Activated T-helper 9 cell treated with anti-CD3 and anti-CD28 coated beads, Interleukin-2, amount 50 U/mL, for 16 hours (primary cell): ENCODE measurements around the gene ZMAT5.

Experiments
- DNase-seq: peaks from one replicate; pipeline ENCODE4 v3.0.0-alpha.2; 2020; ENCODE audit warnings: low read depth

Gene ZMAT5

DNA sequence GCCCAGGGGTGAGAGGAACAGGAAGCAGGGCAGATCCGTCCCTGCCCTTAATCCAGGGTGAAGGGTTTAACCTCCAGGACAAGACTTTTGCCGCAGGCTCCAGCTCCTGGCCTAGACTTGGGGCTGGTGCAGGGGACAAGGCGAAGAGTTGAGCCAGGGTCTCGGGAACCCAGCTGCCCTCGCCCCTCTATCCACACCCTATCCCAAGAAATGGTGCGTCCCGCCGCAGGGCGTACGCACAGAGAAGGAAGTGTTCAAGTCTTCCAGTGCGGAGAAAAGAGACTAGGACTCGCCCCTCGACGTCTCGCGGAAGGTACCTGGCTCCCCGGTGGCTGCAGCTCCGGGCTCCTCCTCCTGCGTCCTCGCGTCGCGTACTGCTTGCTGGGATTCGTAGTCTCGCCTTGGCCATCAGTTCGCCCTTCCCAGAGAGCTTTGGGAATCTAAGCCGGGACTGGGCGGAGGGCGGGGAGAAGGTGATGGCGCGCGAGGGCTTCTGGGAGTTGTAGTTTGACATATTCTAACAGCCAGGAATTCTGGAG, at the start of gene ZMAT5:
TSS of gene ZMAT5 (minus strand) at position 376 of the 539 bp plus-strand sequence. CDS start 18,463 bp downstream, outside the sequence.
- DNase-seq: peak; percentile 84

GRCh38 chr22:29816539-29816938, 49.7 kb upstream of the ZMAT5 start:
- DNase-seq: no peak

- DNase-seq: no peak
These were observed 49.3 kb upstream of the ZMAT5 start for GRCh38 chr22:29816128-29816527.

GRCh38 chr22:29815580-29815979, 48.8 kb upstream of the ZMAT5 start:
- no peak for DNase-seq

DNA sequence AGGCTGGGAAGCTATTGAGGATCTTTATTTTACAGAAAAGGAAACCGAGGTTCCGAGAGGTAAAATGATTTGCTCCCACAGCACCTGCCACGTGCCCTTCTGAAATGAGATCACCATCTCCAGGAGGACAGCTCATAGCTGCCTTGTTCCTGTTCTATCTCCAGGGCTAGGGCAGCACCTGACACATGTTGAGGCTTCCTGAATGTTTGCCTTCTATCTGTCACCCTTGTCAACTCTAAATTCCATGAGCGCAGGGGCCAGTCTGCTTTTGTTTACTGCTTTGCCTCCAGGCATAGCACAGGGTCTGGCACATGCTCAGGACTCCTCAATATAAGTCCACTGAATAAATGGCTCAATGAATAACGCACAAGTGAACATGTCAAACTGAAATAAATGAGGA, 47.2 kb upstream of the ZMAT5 start:
- DNase-seq: no peak

DNA sequence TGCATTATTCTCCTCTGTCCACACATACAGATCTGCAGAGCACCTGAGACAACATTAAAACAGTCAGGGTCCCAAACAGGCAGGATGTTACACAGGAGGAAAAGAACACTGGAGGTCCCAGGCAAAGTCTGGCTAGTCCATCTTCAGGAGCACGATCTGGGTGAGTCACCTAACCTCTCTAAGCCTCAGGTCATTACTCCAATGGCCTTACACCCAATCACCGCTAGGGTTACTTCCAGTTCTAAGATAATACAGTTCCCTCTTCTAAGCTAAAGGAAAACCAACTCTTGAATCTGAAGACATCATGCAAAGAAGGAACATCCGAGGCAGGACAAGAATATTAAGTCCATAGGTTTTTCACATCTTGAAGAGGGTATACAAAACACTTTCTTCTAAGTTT, 46.8 kb upstream of the ZMAT5 start:
- DNase-seq: no peak

DNA sequence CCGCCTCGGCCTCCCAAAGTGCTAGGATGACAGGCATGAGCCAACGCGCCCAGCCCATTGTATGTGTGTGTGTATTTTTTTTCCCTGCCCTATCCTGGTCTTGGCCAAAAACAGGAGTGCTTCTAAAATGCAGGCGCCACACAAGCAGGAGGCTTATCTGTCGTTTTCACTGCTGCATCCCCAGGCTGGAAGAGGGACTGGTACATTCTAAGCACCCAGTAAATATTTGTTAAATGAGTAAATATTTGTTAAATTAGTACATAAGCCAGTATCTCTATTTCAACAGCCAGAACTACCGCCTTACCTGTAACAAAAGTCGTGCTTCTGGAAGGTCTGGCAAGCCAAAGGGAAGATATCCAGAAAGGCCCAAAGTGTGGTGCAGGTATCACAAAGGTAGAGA, 46.3 kb upstream of the ZMAT5 start:
- DNase-seq: no peak

DNA sequence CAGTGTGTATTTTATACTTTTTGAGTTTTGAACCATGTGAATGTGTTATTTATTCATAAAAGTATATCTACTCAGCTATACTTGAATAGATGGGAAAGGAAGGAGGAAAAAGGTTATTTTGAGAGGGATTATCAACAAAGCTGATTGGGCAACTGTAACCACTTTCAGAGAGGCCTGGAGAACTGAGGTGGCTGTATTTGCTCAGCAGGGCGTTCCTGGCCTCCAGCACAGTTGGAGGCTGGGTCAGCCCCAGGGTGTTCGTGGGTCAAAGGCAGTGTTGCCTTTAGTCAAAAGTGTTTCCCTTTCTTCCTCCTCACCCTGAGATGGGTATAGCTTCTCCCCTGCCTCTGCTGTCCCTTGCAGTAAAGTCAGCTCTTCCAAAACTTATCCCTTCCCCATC, 44.6 kb upstream of the ZMAT5 start:
- DNase-seq: no peak

DNA sequence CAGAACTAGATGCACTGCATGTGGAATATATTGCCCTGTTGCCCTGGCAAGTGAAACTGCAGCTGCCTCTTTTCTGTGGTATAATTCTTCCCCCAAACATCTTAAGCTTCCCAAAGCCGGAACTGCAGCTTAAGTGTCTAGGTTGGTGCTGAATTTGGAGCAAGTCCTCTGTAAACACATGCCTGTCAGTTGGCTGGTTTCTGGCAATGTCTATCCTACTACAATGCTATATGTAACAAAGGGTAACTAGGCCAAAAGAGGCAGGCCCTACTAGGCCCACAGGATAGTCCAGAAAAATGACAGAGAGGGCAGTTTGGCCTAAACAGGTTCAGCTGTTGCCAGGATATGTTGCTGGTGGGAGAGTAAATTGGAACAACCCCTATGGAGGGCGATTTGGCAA, 43.4 kb upstream of the ZMAT5 start:
- DNase-seq: no peak

- no peak for DNase-seq
These were observed 39.4 kb upstream of the ZMAT5 start for GRCh38 chr22:29806196-29806595.

DNA sequence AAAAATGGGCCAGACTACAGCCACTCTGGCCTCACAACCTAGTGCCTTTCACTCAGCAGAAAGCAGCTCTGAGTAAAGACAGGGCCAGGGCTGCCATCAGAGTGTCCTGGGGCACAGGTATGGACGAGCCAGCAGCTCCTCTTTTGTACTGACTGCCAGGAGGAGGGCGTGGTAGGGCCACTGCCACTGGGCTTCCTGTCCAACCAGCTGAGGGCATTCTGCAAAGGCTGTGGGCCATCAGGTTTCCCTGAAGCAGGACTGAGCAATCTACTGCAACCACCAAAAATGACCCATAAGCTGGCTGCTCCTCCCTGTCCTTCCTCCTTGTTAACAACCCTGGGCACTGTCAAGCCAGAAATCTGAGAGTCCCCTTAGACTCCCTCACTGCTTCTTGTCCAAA, 38.2 kb upstream of the ZMAT5 start:
- DNase-seq: no peak

DNA sequence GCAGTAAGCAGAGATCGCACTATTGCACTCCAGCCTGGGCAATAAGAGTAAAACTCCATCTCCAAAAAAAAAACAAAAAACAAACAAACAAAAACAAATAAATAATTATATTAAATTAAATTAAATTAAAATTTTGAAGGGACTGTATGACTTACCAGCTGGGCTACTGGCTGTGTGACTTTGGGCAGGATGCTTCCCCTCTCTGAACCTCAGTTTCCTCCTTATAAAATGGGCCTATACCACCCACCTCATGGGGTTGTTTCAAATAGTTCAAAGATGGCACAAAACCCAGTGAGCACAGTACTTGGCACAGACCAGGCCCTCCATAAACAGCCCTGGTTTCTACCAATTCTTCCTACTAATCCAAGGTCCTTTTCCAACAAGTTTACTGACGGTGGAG, 36.4 kb upstream of the ZMAT5 start:
- DNase-seq: no peak

- DNase-seq: no peak
These were observed 35.0 kb upstream of the ZMAT5 start for GRCh38 chr22:29801796-29802195.

- no peak for DNase-seq
These were observed 34.3 kb upstream of the ZMAT5 start for GRCh38 chr22:29801153-29801552.

GRCh38 chr22:29799217-29799680, 32.4 kb upstream of the ZMAT5 start:
- no peak for DNase-seq

DNA sequence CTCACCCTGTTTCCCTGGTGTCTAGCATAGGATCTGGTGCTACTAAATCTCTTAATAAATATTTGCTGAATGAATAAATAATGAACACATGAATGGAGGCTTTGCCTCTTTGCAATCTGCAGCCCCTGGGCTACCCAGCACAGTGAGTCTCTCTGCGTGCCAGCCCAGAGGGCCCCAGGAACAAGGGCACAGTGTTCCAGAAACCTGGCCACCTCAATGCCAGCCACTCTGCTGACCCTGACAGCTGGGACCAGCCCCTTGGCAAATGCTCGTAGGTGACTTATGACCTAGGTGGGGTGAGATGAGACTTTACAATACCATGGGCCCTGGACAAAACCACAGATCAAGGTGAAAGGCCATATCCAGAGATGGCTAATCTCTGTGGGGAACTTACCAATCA, 32.0 kb upstream of the ZMAT5 start:
- DNase-seq: no peak

DNA sequence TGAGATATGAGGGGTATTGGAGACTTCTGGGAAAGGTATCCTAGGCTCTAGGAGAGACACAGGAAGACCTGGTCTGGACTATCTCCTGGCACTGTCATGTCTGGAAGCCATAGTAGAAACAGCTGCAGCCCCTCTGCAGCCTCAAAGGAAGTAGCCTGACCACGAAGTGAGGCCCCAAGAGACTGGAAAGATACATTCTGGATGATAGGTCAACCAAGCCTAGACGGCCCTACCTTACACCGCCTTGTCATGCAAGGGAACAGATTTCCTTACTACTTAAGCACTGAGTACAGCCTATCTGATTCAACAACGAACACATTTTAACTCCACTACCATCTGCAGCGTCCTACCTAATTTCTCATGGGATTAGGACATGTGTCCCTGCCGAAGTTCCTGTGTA, 31.5 kb upstream of the ZMAT5 start:
- DNase-seq: no peak

GRCh38 chr22:29797351-29797750, 30.5 kb upstream of the ZMAT5 start:
- no peak for DNase-seq

- DNase-seq: no peak
These were observed 28.9 kb upstream of the ZMAT5 start for GRCh38 chr22:29795663-29796062.

DNA sequence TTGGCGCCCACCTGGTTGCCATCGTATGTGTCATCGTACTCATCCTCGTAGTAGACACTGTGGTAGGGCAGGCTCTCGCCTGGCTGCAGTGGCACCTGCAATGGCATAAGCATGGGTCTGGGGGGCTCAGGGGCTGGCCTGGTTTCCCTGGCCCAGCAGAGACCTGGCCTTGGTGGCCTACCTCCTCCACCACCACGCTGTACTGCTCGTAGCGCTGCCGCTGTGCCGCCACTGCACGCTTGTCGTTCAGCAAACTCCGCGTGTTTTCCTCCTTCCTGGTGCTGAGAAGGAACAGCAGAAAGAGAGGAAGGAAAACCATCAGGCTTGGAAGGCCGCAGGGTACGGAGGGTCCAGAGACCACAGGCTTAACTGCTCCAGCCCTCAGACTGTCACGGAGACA, 26.6 kb upstream of the ZMAT5 start:
- DNase-seq: no peak

DNA sequence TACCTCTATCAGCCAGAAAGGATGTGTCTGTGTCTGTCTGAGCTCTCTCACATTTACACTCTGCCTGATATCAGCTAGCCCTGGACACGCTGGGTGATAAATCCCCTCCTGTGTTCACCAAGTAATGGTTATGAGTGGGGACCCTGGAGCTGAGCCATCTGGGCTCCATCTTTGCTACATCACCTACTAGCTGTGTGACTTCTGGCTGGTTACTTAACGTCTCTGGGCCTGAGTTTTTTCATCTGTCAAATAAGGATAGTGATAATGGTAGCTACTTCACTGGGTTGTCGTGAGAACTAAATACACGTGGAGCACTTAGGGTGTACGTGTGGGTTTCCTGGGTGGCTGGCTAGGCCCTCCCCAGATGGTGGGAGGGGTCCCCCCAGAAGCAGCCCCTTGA, 23.3 kb upstream of the ZMAT5 start:
- DNase-seq: no peak

GRCh38 chr22:29788339-29789279, 21.8 kb upstream of the ZMAT5 start:
- DNase-seq: no peak

GRCh38 chr22:29787371-29787980, 20.7 kb upstream of the ZMAT5 start:
- no peak for DNase-seq
